Tibial nerve (tissue), 4 donors: ENCODE data around the gene PGM5.

ENCODE experiments used
- EP300 ChIP-seq, 2 donors: sonication (generic); formaldehyde crosslinking; IDR thresholded peaks; one replicate each; pipeline ENCODE4 v1.6.1; 2017; ENCODE audit warnings: antibody characterized with exemption in 2 of 2, mild to moderate bottlenecking in 1 of 2
- POLR2A ChIP-seq, 2 donors: fragments of 450-650 bp; IDR thresholded peaks; one replicate each; pipeline ENCODE4 v1.6.1; 2017; ENCODE audit warnings: antibody characterized with exemption in 2 of 2, mild to moderate bottlenecking in 2 of 2, moderate library complexity in 2 of 2
- TF ChIP-seq, protein P1 (sequence below), 5 experiments: fragments of 200-600 bp in 3 of 5; fragments of 450-650 bp in 2 of 5; sonication (generic) in 3 of 5; IDR thresholded peaks; one replicate each; pipeline ENCODE4 v1.5.1; 2016 to 2019; ENCODE audit warnings: antibody characterized with exemption in 5 of 5, mild to moderate bottlenecking in 3 of 5, moderate library complexity in 2 of 5

DNA sequence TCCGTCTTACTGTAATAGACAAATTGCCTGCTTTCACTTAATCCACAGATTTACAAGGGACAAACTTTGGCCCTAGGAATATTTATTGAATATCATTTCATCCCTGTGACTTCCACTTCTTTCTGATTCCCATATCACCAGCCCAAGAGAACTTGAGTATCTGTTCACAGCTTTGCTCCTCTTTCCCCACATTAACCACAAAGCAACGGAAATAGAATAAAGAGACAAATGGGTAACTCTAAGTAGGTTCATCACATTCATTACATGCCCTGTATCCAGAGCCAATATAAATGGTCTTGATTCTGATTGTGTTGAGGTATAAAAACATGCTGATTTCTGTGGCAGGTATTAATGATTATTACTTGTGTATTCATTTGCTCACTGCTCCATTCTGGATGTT lies 142.4 kb downstream of the PGM5 start:
- TF ChIP-seq, protein P1, sequence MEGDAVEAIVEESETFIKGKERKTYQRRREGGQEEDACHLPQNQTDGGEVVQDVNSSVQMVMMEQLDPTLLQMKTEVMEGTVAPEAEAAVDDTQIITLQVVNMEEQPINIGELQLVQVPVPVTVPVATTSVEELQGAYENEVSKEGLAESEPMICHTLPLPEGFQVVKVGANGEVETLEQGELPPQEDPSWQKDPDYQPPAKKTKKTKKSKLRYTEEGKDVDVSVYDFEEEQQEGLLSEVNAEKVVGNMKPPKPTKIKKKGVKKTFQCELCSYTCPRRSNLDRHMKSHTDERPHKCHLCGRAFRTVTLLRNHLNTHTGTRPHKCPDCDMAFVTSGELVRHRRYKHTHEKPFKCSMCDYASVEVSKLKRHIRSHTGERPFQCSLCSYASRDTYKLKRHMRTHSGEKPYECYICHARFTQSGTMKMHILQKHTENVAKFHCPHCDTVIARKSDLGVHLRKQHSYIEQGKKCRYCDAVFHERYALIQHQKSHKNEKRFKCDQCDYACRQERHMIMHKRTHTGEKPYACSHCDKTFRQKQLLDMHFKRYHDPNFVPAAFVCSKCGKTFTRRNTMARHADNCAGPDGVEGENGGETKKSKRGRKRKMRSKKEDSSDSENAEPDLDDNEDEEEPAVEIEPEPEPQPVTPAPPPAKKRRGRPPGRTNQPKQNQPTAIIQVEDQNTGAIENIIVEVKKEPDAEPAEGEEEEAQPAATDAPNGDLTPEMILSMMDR (IDR thresholded peaks at IDR 0.05), result no peak
- TF ChIP-seq POLR2A (IDR thresholded peaks at IDR 0.05), result no peak
- no peak for TF ChIP-seq EP300 (IDR thresholded peaks at IDR 0.05)
